Loucy (cell line): ENCODE results near the gene INPP5F.

Experiments
- CTCF ChIP-seq: fragments of 200-600 bp; sonication (generic); conservative IDR thresholded peaks from 2 replicates; pipeline ENCODE4 v1.5.1; 2014; ENCODE audit warnings: mild to moderate bottlenecking, antibody characterized with exemption, low read length
- EZH2phosphoT487 ChIP-seq: fragments of 200-600 bp; IDR thresholded peaks from 2 replicates; pipeline ENCODE4 v1.6.1; 2018; ENCODE audit warnings: antibody characterized with exemption, mild to moderate bottlenecking, moderate library complexity, borderline replicate concordance

- TF ChIP-seq CTCF: no peak
- TF ChIP-seq EZH2phosphoT487: no peak
Measured at GRCh38 chr10:119769886-119770285, 44.0 kb downstream of the INPP5F start.
